Esophagus (tissue), 2 donors: Measurements from ENCODE around the gene GOLPH3L. TPM values are rescaled to one million over a fixed set of nuclear protein-coding genes. Genes with fewer than 3 reads are reported as not detected.

ENCODE experiments used
- H3K27ac ChIP-seq, 2 donors: one replicate each; pipeline ENCODE4 v1.5.1; 2013; ENCODE audit warnings: low read depth in 2 of 2, mild to moderate bottlenecking in 2 of 2, inconsistent platforms in 1 of 2, low read length in 1 of 2, moderate library complexity in 1 of 2
- H3K27me3 ChIP-seq, 2 donors: one replicate each; pipeline ENCODE4 v1.6.1; 2013; ENCODE audit warnings: low read length in 2 of 2, control low read depth in 1 of 2, mild to moderate bottlenecking in 1 of 2; ENCODE audit not compliant: insufficient read depth in 2 of 2, control insufficient read depth in 1 of 2
- H3K36me3 ChIP-seq, 2 donors: one replicate each; pipeline ENCODE4 v1.6.1; 2013; ENCODE audit warnings: low read length in 1 of 2; ENCODE audit not compliant: control insufficient read depth in 2 of 2, insufficient read depth in 2 of 2
- H3K4me1 ChIP-seq, 2 donors: one replicate each; pipeline ENCODE4 v1.6.1; 2013; ENCODE audit warnings: low read length in 1 of 2; ENCODE audit not compliant: control insufficient read depth in 2 of 2, insufficient read depth in 2 of 2
- H3K4me3 ChIP-seq, 2 donors: one replicate each; pipeline ENCODE4 v1.5.1; 2013; ENCODE audit warnings: low read length in 2 of 2, mild to moderate bottlenecking in 2 of 2, low read depth in 1 of 2, moderate library complexity in 1 of 2
- H3K9me3 ChIP-seq, 2 donors: one replicate each; pipeline ENCODE4 v1.6.1; 2013; ENCODE audit warnings: mild to moderate bottlenecking in 2 of 2, low read depth in 1 of 2, low read length in 1 of 2, moderate library complexity in 1 of 2; ENCODE audit not compliant: control insufficient read depth in 2 of 2, insufficient read depth in 1 of 2
- WGBS, 2 donors: extraction: QIAGEN DNeasy Blood & Tissue Kit; methylation state at CpG; one replicate each; pipeline ENCODE4 v1.1.7; 2013; 5-methylcytosine and 5-hydroxymethylcytosine counted together
- polyA plus RNA-seq, 2 donors: library from polyadenylated mRNA; stranded (reverse); fragments of 200-250 nt; gene quantifications; one replicate each; pipeline ENCODE4 v1.2.3, GENCODE V29; 2013
- donor health status: healthy with polysubstance abuse.
- donor health status: Bipolar disorder and iron deficiency.

GOLPH3L gene
- polyA plus RNA-seq, 2 donors, result 20.3 to 27.0 TPM

DNA sequence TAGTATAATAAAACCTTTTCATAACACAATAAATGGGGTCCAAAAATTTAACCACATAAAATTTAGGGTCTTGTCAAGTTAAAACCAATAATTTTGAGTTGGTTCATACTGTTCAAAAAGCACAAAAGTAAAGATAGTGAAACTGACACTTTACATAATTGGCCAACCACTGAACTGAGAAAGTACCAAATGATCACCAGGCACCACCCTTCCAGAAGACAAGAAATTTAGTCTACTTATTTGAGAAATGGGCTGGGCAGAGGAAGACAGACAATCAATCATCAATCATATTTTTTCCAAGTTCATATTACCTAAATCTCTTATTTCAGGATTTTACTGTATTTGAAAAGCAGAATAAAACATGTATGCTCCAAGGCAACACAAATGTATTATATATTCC, 6.5 kb upstream of the GOLPH3L start:
- no peaks in the 10 kb centered on the region for H3K27me3 ChIP-seq

DNA sequence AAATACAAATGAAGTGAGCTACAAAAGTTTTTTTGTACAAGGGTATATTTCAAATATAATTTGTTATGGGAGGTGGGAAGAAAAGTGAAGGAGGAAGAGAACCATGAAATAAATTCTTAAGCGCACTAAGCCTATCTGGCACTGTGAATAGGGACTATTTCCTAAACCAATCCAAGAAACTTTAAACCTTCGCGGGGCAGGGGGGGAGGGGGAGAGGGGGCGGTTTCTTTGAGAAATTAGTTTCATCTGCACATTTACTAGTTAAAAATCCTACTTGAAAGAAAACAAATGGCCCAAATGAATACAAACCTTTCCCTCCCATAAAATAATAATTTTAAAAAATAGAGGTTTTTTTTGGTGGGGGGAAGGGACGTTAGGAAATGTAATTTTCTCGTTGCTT, 364 bp downstream of the GOLPH3L start:
- Histone ChIP-seq H3K4me3 (peak overlapping the region; percentile 52 to 87), H3K36me3 (no peaks in the 10 kb centered on the region), H3K9me3 (no peaks in the 10 kb centered on the region), H3K27me3 (no peaks in the 10 kb centered on the region), H3K27ac (peak overlapping the region; percentile 75 to 93), H3K4me1 (no peaks in the 10 kb centered on the region)
- WGBS, 2 donors, result 1 to 3% methylated on average over 6 of the region's 6 CpGs

More for the DNA sequence above, 6.5 kb upstream of the GOLPH3L start:
- no peak overlapping the region for H3K4me3 ChIP-seq
- no peak overlapping the region for H3K27ac ChIP-seq
- H3K4me1 ChIP-seq, result no peaks in the 10 kb centered on the region
- H3K9me3 ChIP-seq, result no peaks in the 10 kb centered on the region
- no peaks in the 10 kb centered on the region for H3K36me3 ChIP-seq

DNA sequence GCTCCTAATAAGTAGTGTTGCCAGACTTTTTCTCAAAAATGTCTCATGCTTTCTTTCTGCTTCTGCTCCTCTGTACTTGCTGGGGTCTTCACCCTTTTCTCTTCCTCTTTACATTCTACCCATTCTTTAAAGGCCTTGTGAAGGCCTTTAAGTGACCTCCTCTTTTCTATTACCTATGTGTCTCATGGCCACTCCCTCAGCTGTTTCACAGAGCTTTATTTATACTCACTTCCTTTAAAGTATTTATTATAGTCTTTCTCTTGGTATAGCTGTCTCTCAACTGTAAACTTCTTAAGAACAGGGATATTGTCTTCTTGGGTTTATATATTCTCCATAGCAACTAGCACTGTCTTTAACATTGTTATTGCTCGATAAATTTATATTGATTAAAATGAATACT, 792 bp downstream of the GOLPH3L start:
- Histone ChIP-seq H3K27ac (peak overlapping the region in 1 of 2 donors; percentile 53), H3K4me1 (no peaks in the 10 kb centered on the region), H3K27me3 (no peaks in the 10 kb centered on the region), H3K9me3 (no peaks in the 10 kb centered on the region), H3K4me3 (peak overlapping the region in 1 of 2 donors; percentile 87), H3K36me3 (no peaks in the 10 kb centered on the region)
- WGBS, 2 donors, result 14 to 15% methylated on average over 1 of the region's 1 CpG

DNA sequence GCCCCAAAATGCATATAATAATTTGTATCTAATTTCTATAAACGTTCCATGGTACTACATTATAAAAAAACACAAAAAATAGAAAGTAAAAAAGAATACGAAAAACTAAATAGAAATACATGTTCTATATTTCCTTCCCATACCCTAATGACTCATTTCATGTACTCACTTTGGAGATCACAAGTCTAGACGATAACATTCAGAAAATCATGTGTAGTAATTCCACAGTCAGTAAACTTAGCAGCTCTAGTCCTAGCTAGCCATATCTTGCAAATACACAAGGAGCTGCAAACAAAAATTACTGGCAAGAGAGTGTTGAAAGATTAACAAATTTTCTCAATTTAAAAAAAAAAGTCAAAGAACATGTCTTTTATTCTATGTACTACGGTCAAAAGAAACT, 1.4 kb downstream of the GOLPH3L start:
- no peaks in the 10 kb centered on the region for H3K36me3 ChIP-seq
- no peaks in the 10 kb centered on the region for H3K9me3 ChIP-seq
- peak overlapping the region in 1 of 2 donors; percentile 39 for H3K4me3 ChIP-seq
- H3K4me1 ChIP-seq, result no peaks in the 10 kb centered on the region
- H3K27me3 ChIP-seq, result no peaks in the 10 kb centered on the region
- peak overlapping the region in 1 of 2 donors; percentile 4 for H3K27ac ChIP-seq
- 53 to 57% methylated on average over 4 of the region's 4 CpGs for WGBS, 2 donors

DNA sequence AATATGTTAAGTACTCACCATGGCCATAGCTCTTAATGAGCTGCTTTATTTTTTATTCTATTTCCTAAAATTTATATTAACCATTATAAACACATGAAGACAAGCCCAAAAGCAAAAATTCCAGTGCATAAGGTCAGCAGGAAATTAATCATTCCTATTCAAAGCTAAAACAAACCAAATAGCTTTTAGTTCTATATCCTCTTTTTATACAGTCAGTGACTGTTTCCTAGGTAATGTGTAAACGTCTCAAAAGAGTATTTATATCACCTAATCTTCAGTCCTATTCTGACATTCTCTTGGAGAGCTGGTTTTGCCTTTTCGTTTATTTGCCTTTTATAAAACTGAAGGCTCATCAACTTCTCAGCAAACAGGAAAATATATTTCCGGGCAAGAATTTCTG, 4.2 kb downstream of the GOLPH3L start:
- H3K9me3 ChIP-seq, result no peaks in the 10 kb centered on the region
- no peaks in the 10 kb centered on the region for H3K4me1 ChIP-seq
- H3K4me3 ChIP-seq, result no peak overlapping the region
- no peaks in the 10 kb centered on the region for H3K27me3 ChIP-seq
- peaks cover 0 to 3% of the 10 kb centered on the region in 2 donors for H3K36me3 ChIP-seq
- no peak overlapping the region for H3K27ac ChIP-seq
- WGBS, 2 donors, result 32 to 34% methylated on average over 3 of the region's 3 CpGs

DNA sequence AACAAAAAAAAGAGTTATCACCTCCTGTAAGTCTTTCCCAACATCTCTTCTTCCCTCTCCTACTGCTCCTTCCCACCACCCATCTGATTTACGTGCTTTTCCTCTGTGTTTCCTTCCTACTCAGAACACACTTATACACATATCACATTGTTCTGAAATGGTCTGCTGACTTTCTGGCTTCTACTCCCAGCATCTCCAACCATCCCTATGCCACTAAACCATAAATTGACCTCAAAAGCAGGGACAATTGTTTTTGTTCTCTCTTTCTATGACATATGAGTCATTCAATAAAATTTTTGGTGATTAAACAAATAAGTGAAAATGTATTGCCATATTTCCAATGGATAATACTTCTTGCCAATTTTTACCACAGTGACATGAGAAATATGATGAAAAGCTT, 8.2 kb downstream of the GOLPH3L start:
- Histone ChIP-seq H3K36me3 (peaks cover 0 to 8% of the 10 kb centered on the region in 2 donors), H3K27ac (no peak overlapping the region), H3K4me3 (no peak overlapping the region), H3K27me3 (no peaks in the 10 kb centered on the region), H3K4me1 (no peaks in the 10 kb centered on the region), H3K9me3 (no peaks in the 10 kb centered on the region)
- 86 to 96% methylated on average over 1 of the region's 1 CpG for WGBS, 2 donors

DNA sequence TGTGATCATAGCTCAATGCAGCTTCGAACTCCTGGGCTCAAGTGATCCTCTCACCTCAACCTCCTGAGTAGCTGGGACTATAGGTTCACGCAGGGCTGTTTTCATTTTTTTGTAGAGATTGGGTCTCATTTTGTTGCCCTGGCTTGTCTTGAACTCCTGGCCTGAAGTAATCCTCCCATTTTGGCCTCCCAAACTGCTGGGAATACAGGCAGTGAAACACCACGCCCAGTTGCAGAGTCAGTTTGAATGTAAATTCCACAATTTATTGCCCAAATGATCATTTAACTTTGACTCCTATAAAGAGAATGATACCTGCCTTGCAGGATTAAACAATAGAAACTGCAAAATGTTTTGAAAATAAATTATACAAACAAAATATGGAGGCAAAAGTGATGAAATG, 10.7 kb downstream of the GOLPH3L start:
- Histone ChIP-seq H3K9me3 (no peaks in the 10 kb centered on the region), H3K4me3 (no peak overlapping the region), H3K4me1 (no peaks in the 10 kb centered on the region), H3K36me3 (peaks cover 3 to 8% of the 10 kb centered on the region in 2 donors), H3K27me3 (no peaks in the 10 kb centered on the region), H3K27ac (no peak overlapping the region)
- 94 to 98% methylated on average over 3 of the region's 3 CpGs for WGBS, 2 donors

DNA sequence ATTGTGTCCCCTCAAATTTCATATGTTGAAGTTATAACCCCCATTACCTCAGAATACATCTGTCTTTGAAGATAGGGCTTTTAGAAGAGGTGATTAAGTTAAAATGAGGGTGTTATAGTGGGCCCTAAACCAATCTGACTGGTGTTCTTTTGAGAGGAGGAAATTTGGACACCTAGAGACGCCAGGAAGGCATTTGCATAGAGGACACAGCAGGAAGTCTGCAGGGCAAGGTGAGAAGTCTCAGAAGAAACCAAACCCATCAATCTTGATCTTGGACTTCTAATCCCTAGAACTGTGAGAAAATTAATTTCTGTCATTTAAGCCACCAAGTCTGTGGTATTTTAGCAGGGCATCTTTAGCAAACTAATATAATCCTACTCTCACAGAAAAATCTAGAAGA, 13.0 kb downstream of the GOLPH3L start:
- Histone ChIP-seq H3K9me3 (no peaks in the 10 kb centered on the region), H3K4me3 (no peak overlapping the region), H3K27me3 (no peaks in the 10 kb centered on the region), H3K27ac (no peak overlapping the region), H3K36me3 (peaks cover 3 to 8% of the 10 kb centered on the region in 2 donors), H3K4me1 (no peaks in the 10 kb centered on the region)
- 49 to 66% methylated on average over 1 of the region's 1 CpG for WGBS, 2 donors

DNA sequence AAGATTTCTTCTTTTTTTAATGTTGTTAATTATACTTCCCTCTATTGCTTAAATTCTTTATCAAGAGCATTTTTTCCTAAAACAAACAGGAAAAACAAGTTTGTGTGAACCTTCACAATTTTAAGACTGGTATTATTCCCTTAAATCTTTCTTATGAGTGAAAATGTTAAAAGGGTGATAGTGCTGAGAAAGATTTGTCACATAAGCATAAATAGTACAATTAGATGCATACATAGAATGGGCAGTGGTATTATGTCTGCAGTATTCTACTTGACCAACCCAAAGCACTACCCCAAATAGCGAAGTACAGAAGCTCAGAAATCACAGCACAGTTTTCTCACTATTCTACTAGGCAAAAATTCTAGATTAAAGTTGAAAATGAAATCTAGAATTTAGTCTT, 18.0 kb downstream of the GOLPH3L start:
- Histone ChIP-seq H3K27me3 (no peaks in the 10 kb centered on the region), H3K27ac (no peak overlapping the region), H3K4me1 (no peaks in the 10 kb centered on the region), H3K36me3 (peaks cover 3 to 5% of the 10 kb centered on the region in 2 donors), H3K9me3 (no peaks in the 10 kb centered on the region), H3K4me3 (no peak overlapping the region)
- 98 to 100% methylated on average over 1 of the region's 1 CpG for WGBS, 2 donors

DNA sequence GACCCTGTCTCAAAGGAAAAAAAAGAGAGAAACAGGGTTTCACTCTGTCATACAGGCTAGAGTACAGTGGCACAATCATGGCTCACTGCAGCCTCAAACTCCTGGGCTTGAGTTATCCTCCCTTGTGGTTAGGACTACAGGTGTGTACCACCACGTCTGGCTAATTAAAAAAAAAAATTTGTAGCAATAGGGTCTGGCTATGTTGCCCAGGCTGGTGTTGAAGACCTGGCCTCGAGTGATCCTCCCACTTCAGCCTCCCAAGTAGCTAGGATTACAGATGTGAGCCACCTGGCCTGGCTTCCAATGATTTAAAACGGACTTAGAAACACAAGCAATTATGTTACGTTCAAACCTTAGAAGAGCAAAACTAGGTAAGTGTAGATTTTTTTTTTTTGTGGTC, 22.1 kb downstream of the GOLPH3L start:
- no peaks in the 10 kb centered on the region for H3K9me3 ChIP-seq
- H3K4me1 ChIP-seq, result no peaks in the 10 kb centered on the region
- H3K27me3 ChIP-seq, result no peaks in the 10 kb centered on the region
- H3K36me3 ChIP-seq, result peaks cover 0 to 5% of the 10 kb centered on the region in 2 donors
- 94 to 97% methylated on average over 4 of the region's 4 CpGs for WGBS, 2 donors
- H3K27ac ChIP-seq, result no peak overlapping the region
- H3K4me3 ChIP-seq, result no peak overlapping the region
